HG03060 (cell line): ENCODE results near the gene PARD3B.
"Not testable (repeated sequence)": the region's sequence is repeated elsewhere in the genome, so short reads cannot be mapped to it uniquely, and the experiment has no call there.

ENCODE experiments used
- ATAC-seq: cut with Tn5 transposase; IDR thresholded peaks from one replicate; pipeline ENCODE4 v1.9.1; 2021; ENCODE audit warnings: low read depth, moderate number of reproducible peaks; ENCODE audit not compliant: unreplicated experiment

Gene PARD3B

GRCh38 chr2:205210494-205210893 lies 665.2 kb downstream of the PARD3B start:
- ATAC-seq = no peak

- ATAC-seq = no peak
These were observed 667.1 kb downstream of the PARD3B start for GRCh38 chr2:205212357-205212756.

GRCh38 chr2:205216092-205216491 lies 670.8 kb downstream of the PARD3B start:
- ATAC-seq = no peak

- ATAC-seq = no peak
These were observed 671.3 kb downstream of the PARD3B start for GRCh38 chr2:205216580-205216979.

- no peak for ATAC-seq
These were observed 671.7 kb downstream of the PARD3B start for GRCh38 chr2:205217004-205217403.

GRCh38 chr2:205218056-205218455 lies 672.8 kb downstream of the PARD3B start:
- no peak for ATAC-seq

GRCh38 chr2:205218816-205219215 lies 673.5 kb downstream of the PARD3B start:
- not testable (repeated sequence) for ATAC-seq

GRCh38 chr2:205220559-205220958 lies 675.3 kb downstream of the PARD3B start:
- no peak for ATAC-seq

- no peak for ATAC-seq
These were observed 686.8 kb downstream of the PARD3B start for GRCh38 chr2:205232086-205232485.

GRCh38 chr2:205235434-205235833 lies 690.2 kb downstream of the PARD3B start:
- ATAC-seq = no peak

- no peak for ATAC-seq
These were observed 692.2 kb downstream of the PARD3B start for GRCh38 chr2:205237524-205237923.

GRCh38 chr2:205245001-205245400 lies 699.7 kb downstream of the PARD3B start:
- ATAC-seq = no peak

- ATAC-seq = no peak
These were observed 700.4 kb downstream of the PARD3B start for GRCh38 chr2:205245652-205246051.

GRCh38 chr2:205259121-205259520 lies 713.8 kb downstream of the PARD3B start:
- ATAC-seq = no peak

- ATAC-seq = no peak
These were observed 716.3 kb downstream of the PARD3B start for GRCh38 chr2:205261516-205262020.

GRCh38 chr2:205267323-205267722 lies 722.0 kb downstream of the PARD3B start:
- ATAC-seq = no peak

- no peak for ATAC-seq
These were observed 725.4 kb downstream of the PARD3B start for GRCh38 chr2:205270689-205271088.

- no peak for ATAC-seq
These were observed 727.9 kb downstream of the PARD3B start for GRCh38 chr2:205273148-205273547.

GRCh38 chr2:205273627-205274026 lies 728.4 kb downstream of the PARD3B start:
- ATAC-seq = no peak

- no peak for ATAC-seq
These were observed 729.5 kb downstream of the PARD3B start for GRCh38 chr2:205274801-205275200.

GRCh38 chr2:205276116-205276777 lies 731.0 kb downstream of the PARD3B start:
- no peak for ATAC-seq

- no peak for ATAC-seq
These were observed 735.4 kb downstream of the PARD3B start for GRCh38 chr2:205280596-205281236.
